Loucy (cell line): ENCODE measurements around the gene LAMB4.

ENCODE experiments used
- CTCF ChIP-seq: fragments of 200-600 bp; sonication (generic); conservative IDR thresholded peaks from 2 replicates; pipeline ENCODE4 v1.5.1; 2014; ENCODE audit warnings: mild to moderate bottlenecking, antibody characterized with exemption, low read length
- EZH2phosphoT487 ChIP-seq: fragments of 200-600 bp; IDR thresholded peaks from 2 replicates; pipeline ENCODE4 v1.6.1; 2018; ENCODE audit warnings: antibody characterized with exemption, mild to moderate bottlenecking, moderate library complexity, borderline replicate concordance

GRCh38 chr7:108088729-108089128 lies 41.4 kb downstream of the LAMB4 start:
- no peak for TF ChIP-seq CTCF
- TF ChIP-seq EZH2phosphoT487, result no peak
